ENCODE measurements around the gene ZYG11A.

Gene ZYG11A

GRCh38 chr1:52892424-52893215 lies 50.1 kb downstream of the ZYG11A start:
- Histone ChIP-seq H3K27ac (ENCODE audit: low read depth, low read length) (no peak overlapping the region), H3F3A (ENCODE audit: insufficient read depth) (no peaks in the 10 kb centered on the region), H3K9me3 (ENCODE audit: insufficient read depth, low read length) (no peaks in the 10 kb centered on the region), H3K79me2 (ENCODE audit: insufficient read depth, low read length) (no peaks in the 10 kb centered on the region), H3K36me3 (ENCODE audit: low read length) (no peaks in the 10 kb centered on the region), H3K4me3 (ENCODE audit: insufficient read depth, low read length, poor library complexity, severe bottlenecking) (no peak overlapping the region), H4K20me1 (ENCODE audit: low read depth, low read length) (no peaks in the 10 kb centered on the region), H3K27me3 (ENCODE audit: low read length) (no peaks in the 10 kb centered on the region), H3K9ac (ENCODE audit: low read length) (no peak overlapping the region), H2AFZ (ENCODE audit: low read depth, low read length, severe bottlenecking) (no peak overlapping the region), H3K9me2 (replicated peaks; ENCODE audit: insufficient read depth, low read length) (no peaks in the 10 kb centered on the region), H3K4me2 (ENCODE audit: low read depth, low read length, poor library complexity, severe bottlenecking) (no peak overlapping the region)
- TF ChIP-seq EZH2phosphoT487 (conservative IDR thresholded peaks at IDR 0.05; ENCODE audit: low read length): no peak
- TF ChIP-seq, protein P1, sequence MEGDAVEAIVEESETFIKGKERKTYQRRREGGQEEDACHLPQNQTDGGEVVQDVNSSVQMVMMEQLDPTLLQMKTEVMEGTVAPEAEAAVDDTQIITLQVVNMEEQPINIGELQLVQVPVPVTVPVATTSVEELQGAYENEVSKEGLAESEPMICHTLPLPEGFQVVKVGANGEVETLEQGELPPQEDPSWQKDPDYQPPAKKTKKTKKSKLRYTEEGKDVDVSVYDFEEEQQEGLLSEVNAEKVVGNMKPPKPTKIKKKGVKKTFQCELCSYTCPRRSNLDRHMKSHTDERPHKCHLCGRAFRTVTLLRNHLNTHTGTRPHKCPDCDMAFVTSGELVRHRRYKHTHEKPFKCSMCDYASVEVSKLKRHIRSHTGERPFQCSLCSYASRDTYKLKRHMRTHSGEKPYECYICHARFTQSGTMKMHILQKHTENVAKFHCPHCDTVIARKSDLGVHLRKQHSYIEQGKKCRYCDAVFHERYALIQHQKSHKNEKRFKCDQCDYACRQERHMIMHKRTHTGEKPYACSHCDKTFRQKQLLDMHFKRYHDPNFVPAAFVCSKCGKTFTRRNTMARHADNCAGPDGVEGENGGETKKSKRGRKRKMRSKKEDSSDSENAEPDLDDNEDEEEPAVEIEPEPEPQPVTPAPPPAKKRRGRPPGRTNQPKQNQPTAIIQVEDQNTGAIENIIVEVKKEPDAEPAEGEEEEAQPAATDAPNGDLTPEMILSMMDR (IDR thresholded peaks at IDR 0.05; ENCODE audit: insufficient read depth, low read length, poor library complexity, severe bottlenecking): no peak

- no peaks in the 10 kb centered on the region for H3F3A ChIP-seq (ENCODE audit: insufficient read depth)
- H3K9me3 ChIP-seq (ENCODE audit: insufficient read depth, low read length): no peaks in the 10 kb centered on the region
- H3K79me2 ChIP-seq (ENCODE audit: insufficient read depth, low read length): no peaks in the 10 kb centered on the region
- H3K4me2 ChIP-seq (ENCODE audit: low read depth, low read length, poor library complexity, severe bottlenecking): no peak overlapping the region
- no peak overlapping the region for H3K9ac ChIP-seq (ENCODE audit: low read length)
- peaks cover 4% of the 10 kb centered on the region; the same call in 1 of the 2 replicates for H3K36me3 ChIP-seq (ENCODE audit: low read length)
- TF ChIP-seq, protein P1 (IDR thresholded peaks at IDR 0.05; ENCODE audit: insufficient read depth, low read length, poor library complexity, severe bottlenecking): no peak
- TF ChIP-seq EZH2phosphoT487 (conservative IDR thresholded peaks at IDR 0.05; ENCODE audit: low read length): no peak
- no peaks in the 10 kb centered on the region for H3K9me2 ChIP-seq (replicated peaks; ENCODE audit: insufficient read depth, low read length)
- no peak overlapping the region for H3K27ac ChIP-seq (ENCODE audit: low read depth, low read length)
- H3K4me3 ChIP-seq (ENCODE audit: insufficient read depth, low read length, poor library complexity, severe bottlenecking): no peak overlapping the region
- H3K27me3 ChIP-seq (ENCODE audit: low read length): no peaks in the 10 kb centered on the region
- H2AFZ ChIP-seq (ENCODE audit: low read depth, low read length, severe bottlenecking): no peak overlapping the region
- H4K20me1 ChIP-seq (ENCODE audit: low read depth, low read length): no peaks in the 10 kb centered on the region
Observed at GRCh38 chr1:52899445-52899894, 56.9 kb downstream of the ZYG11A start.

DNA sequence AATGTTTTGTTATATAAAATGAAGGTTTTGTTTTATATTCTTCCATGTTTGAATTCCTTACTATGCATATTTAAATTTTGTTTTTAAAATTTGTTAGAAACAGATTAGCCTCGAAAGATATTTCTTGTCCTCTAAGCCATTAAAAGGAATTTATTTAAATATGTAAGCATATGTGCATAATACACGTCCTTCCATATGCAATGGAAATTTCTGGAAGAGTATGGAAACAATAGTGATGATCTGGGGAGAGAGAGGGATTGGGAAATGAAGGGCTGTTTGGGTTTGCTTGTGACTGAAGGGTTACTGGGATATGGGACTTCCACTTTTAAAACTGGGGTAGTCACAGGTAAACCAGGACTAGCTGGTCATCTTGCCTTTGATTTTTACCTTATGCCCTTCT lies 57.8 kb downstream of the ZYG11A start:
- no peak overlapping the region for H3K27ac ChIP-seq (ENCODE audit: low read depth, low read length)
- no peaks in the 10 kb centered on the region for H4K20me1 ChIP-seq (ENCODE audit: low read depth, low read length)
- no peak overlapping the region for H3K4me3 ChIP-seq (ENCODE audit: insufficient read depth, low read length, poor library complexity, severe bottlenecking)
- H2AFZ ChIP-seq (ENCODE audit: low read depth, low read length, severe bottlenecking): no peak overlapping the region
- H3K9me3 ChIP-seq (ENCODE audit: insufficient read depth, low read length): no peaks in the 10 kb centered on the region
- H3K79me2 ChIP-seq (ENCODE audit: insufficient read depth, low read length): no peaks in the 10 kb centered on the region
- no peaks in the 10 kb centered on the region for H3K27me3 ChIP-seq (ENCODE audit: low read length)
- H3K36me3 ChIP-seq (ENCODE audit: low read length): peaks cover 4% of the 10 kb centered on the region; the same call in 1 of the 2 replicates
- H3F3A ChIP-seq (ENCODE audit: insufficient read depth): no peaks in the 10 kb centered on the region
- H3K4me2 ChIP-seq (ENCODE audit: low read depth, low read length, poor library complexity, severe bottlenecking): no peak overlapping the region
- no peak overlapping the region for H3K9ac ChIP-seq (ENCODE audit: low read length)
- TF ChIP-seq, protein P1 (IDR thresholded peaks at IDR 0.05; ENCODE audit: insufficient read depth, low read length, poor library complexity, severe bottlenecking): no peak
- TF ChIP-seq EZH2phosphoT487 (conservative IDR thresholded peaks at IDR 0.05; ENCODE audit: low read length): no peak
- H3K9me2 ChIP-seq (replicated peaks; ENCODE audit: insufficient read depth, low read length): no peaks in the 10 kb centered on the region

Measured in SU-DHL-6 (cell line).